ENCODE results near the gene KCNK5. TPM values are rescaled to one million over a fixed set of nuclear protein-coding genes. Genes with fewer than 3 reads are reported as not detected.
A peak's percentile ranks its signal among the peaks of the same experiment; 100 is the strongest.

The KCNK5 gene
- total and polyA plus RNA-seq, 9 of the 15 experiments (the other 6 are each of a cell fraction or from before 2014, with no cell fraction given): 1.5 to 45.8 (median 25.8) TPM

DNA sequence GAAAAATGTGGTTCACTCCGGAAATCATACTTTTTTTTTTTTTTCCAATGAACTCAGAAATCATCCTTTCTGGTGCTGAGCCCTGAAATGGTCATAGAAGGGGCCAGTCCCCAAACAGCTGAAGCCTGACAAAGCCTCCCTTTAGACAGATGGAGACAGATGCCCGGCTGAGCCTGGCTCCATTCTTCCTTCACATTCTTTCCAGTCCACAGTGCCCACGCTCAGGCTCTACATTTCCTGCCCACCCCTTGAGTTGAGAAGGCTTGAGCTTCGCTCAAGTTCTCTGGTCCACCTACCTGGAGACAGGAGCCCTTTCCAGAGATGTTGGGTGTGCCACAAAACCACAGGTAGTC, 41.2 kb downstream of the KCNK5 start:
- H3K4me2 ChIP-seq (ENCODE audit: insufficient read depth, low read length): peak overlapping the region; percentile 73
- peak overlapping the region; percentile 61 for H3K27ac ChIP-seq (ENCODE audit: extremely low read depth, low read depth, low read length)
- peaks cover 44 to 48% of the 10 kb centered on the region in 2 experiments for H3K4me1 ChIP-seq (replicated peaks in 1 of 2; ENCODE audit: control insufficient read depth in 2 of 2, insufficient read depth in 2 of 2, low read length in 2 of 2)
- ATAC-seq: no peak
- H2AFZ ChIP-seq (ENCODE audit: low read depth, low read length): no peak overlapping the region
- WGBS (ENCODE audit: insufficient coverage, low coverage, missing lambda C conversion rate): 67% methylated on average over 4 of the region's 4 CpGs
- H3K36me3 ChIP-seq (ENCODE audit: control insufficient read depth, insufficient read depth, low read length): peaks cover 86% of the 10 kb centered on the region
- no TSS peak for BruUV-seq (replicated peaks)
- H3K9me1 ChIP-seq (ENCODE audit: control insufficient read depth, insufficient read depth, low read length): peaks cover 19% of the 10 kb centered on the region
- FAIRE-seq: no peak
- no peaks in the 10 kb centered on the region for H3K9me3 ChIP-seq (replicated peaks; ENCODE audit: control insufficient read depth, insufficient read depth, low read depth, low read length)
- intact Hi-C loops (cut with micrococcal nuclease): no loop called here
- ChIA-PET CTCF (ENCODE audit: low intra/inter-chr PET ratio) (no interaction called here), POLR2A (interaction anchor here (0.6 to 0.8 kb wide), 3 partner anchors 11 to 96 kb away, joined by 3 read pairs; no protein-coding TSS in a partner anchor)
- DNase-seq (ENCODE audit: extremely low read depth in 1 of 4, low spot score in 3 of 4): no peak
- H4K20me1 ChIP-seq (replicated peaks; ENCODE audit: control insufficient read depth, insufficient read depth, low read length): peaks cover 40% of the 10 kb centered on the region
- peaks cover 32% of the 10 kb centered on the region for H3K79me2 ChIP-seq (ENCODE audit: control insufficient read depth, insufficient read depth, low read length)
- H3K27me3 ChIP-seq (ENCODE audit: control insufficient read depth in 2 of 2, insufficient read depth in 2 of 2, low read length in 2 of 2): no peaks in the 10 kb centered on the region
- TF ChIP-seq CHD1 (IDR thresholded peaks at IDR 0.05; ENCODE audit: low read length) (peak; percentile 44), TEAD1 (CRISPR knock-in tag; IDR thresholded peaks at IDR 0.05) (0 out of 4 replicates have a peak, but pooled peaks of 1 of the 2 experiments have one; percentile 8), CBX5 (IDR thresholded peaks at IDR 0.05; ENCODE audit: borderline replicate concordance, low read depth) (no peak)
- H3K4me3 ChIP-seq: no peak overlapping the region
- no peak overlapping the region; a peak in 2 of 4 replicates for H3K9ac ChIP-seq (ENCODE audit: insufficient read depth in 1 of 2, low read depth in 2 of 2, low read length in 2 of 2)
- in situ Hi-C loops (cut with MboI): no loop called here

DNA sequence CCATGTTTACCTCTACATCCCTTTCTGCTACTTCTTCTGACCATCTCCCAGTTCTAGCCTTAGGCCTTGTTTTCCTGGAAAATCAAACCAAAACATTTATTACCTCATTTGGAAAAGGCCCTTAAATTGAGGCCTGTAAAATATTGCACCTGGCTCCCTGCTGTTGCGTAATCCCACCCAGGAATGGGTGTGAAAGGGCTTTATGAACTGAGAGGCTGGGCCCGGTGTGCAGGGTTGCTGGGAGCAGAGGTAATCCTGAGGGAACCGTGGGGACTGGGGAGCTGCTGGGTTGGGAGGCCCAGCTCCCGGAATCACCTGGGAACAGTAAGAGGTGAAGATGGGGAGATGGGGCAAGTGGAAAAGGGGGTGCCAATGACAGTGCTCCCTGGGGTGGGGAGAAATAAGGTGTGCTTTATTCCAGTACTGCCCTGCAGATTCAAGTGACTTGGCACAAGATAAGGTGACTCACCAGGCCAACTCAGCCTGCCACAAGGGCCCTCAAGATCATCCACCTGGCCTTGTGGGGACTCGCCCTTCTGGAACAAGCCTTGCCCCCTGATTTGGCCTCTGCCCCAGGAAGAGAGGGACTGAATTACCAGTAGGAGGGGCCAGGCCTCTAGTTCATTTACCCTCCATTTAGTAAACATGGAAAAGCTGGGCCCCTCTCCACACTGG, 44.2 kb downstream of the KCNK5 start:
- Histone ChIP-seq H3K27ac (ENCODE audit: extremely low read depth, low read depth, low read length) (no peak overlapping the region), H3K36me3 (ENCODE audit: control insufficient read depth, insufficient read depth, low read length) (peaks cover 57% of the 10 kb centered on the region; the same call in 2 of the 3 replicates), H4K20me1 (replicated peaks; ENCODE audit: control insufficient read depth, insufficient read depth, low read length) (peaks cover 35% of the 10 kb centered on the region), H3K4me1 (replicated peaks in 1 of 2; ENCODE audit: control insufficient read depth in 2 of 2, insufficient read depth in 2 of 2, low read length in 2 of 2) (peaks cover 33 to 41% of the 10 kb centered on the region in 2 experiments), H3K9ac (ENCODE audit: insufficient read depth in 1 of 2, low read depth in 2 of 2, low read length in 2 of 2) (0 out of 4 replicates have a peak overlapping the region, but pooled peaks of 1 of the 2 experiments have one; percentile 12), H3K9me1 (ENCODE audit: control insufficient read depth, insufficient read depth, low read length) (peaks cover 17% of the 10 kb centered on the region), H3K4me2 (ENCODE audit: insufficient read depth, low read length) (no peak overlapping the region), H3K4me3 (no peak overlapping the region), H3K9me3 (replicated peaks; ENCODE audit: control insufficient read depth, insufficient read depth, low read depth, low read length) (no peaks in the 10 kb centered on the region), H3K79me2 (ENCODE audit: control insufficient read depth, insufficient read depth, low read length) (peaks cover 21% of the 10 kb centered on the region), H3K27me3 (ENCODE audit: control insufficient read depth in 2 of 2, insufficient read depth in 2 of 2, low read length in 2 of 2) (no peaks in the 10 kb centered on the region), H2AFZ (ENCODE audit: low read depth, low read length) (no peak overlapping the region)
- ATAC-seq (no peak), DNase-seq (ENCODE audit: extremely low read depth in 1 of 4, low spot score in 3 of 4) (no peak), FAIRE-seq (no peak)
- POLR2A ChIA-PET: interaction anchor here (0.6 to 1.6 kb wide), 6 partner anchors 8 to 212 kb away, joined by 3 to 6 read pairs (median 3); no protein-coding TSS in a partner anchor
- no TSS peak for BruUV-seq (replicated peaks)
- 85% methylated on average over 5 of the region's 5 CpGs for WGBS (ENCODE audit: insufficient coverage, low coverage, missing lambda C conversion rate)
- intact Hi-C loops (cut with micrococcal nuclease): no loop called here
- CTCF ChIA-PET (ENCODE audit: low intra/inter-chr PET ratio): no interaction called here
- in situ Hi-C loops (cut with MboI): no loop called here
- TF ChIP-seq CEBPB (tag; IDR thresholded peaks at IDR 0.05) (peak; percentile 98), FOSL1 (tag; conservative IDR thresholded peaks at IDR 0.05) (peak; percentile 67), CEBPG (CRISPR knock-in tag; IDR thresholded peaks at IDR 0.05) (peak; percentile 82), CEBPG (tag; conservative IDR thresholded peaks at IDR 0.05 in 1 of 2, IDR thresholded peaks at IDR 0.05 in 1 of 2) (peak; percentile 87 to 96)
- TF ChIP-seq, protein P1, sequence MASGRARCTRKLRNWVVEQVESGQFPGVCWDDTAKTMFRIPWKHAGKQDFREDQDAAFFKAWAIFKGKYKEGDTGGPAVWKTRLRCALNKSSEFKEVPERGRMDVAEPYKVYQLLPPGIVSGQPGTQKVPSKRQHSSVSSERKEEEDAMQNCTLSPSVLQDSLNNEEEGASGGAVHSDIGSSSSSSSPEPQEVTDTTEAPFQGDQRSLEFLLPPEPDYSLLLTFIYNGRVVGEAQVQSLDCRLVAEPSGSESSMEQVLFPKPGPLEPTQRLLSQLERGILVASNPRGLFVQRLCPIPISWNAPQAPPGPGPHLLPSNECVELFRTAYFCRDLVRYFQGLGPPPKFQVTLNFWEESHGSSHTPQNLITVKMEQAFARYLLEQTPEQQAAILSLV (tag; IDR thresholded peaks at IDR 0.05): peak; percentile 58; the same call in 1 of the 2 replicates
- TF ChIP-seq, protein P2, sequence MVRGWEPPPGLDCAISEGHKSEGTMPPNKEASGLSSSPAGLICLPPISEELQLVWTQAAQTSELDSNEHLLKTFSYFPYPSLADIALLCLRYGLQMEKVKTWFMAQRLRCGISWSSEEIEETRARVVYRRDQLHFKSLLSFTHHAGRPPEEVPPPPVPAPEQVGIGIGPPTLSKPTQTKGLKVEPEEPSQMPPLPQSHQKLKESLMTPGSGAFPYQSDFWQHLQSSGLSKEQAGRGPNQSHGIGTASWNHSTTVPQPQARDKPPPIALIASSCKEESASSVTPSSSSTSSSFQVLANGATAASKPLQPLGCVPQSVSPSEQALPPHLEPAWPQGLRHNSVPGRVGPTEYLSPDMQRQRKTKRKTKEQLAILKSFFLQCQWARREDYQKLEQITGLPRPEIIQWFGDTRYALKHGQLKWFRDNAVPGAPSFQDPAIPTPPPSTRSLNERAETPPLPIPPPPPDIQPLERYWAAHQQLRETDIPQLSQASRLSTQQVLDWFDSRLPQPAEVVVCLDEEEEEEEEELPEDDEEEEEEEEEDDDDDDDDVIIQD (CRISPR knock-in tag; IDR thresholded peaks at IDR 0.05): no peak
- TF ChIP-seq, protein P3, sequence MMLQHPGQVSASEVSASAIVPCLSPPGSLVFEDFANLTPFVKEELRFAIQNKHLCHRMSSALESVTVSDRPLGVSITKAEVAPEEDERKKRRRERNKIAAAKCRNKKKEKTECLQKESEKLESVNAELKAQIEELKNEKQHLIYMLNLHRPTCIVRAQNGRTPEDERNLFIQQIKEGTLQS (IDR thresholded peaks at IDR 0.05): peak; percentile 47
- TF ChIP-seq, protein P3 (CRISPR knock-in tag; conservative IDR thresholded peaks at IDR 0.05): no peak
